RWPE1 (cell line): ENCODE results near the gene FAM114A1.
"Not testable (repeated sequence)": the region's sequence is repeated elsewhere in the genome, so short reads cannot be mapped to it uniquely, and the experiment has no call there.

Experiments used
- CTCF ChIA-PET: fragments of 350-600 bp; sonication (Branson Sonifier 250); formaldehyde crosslinking; extraction: SDS; loops from one replicate; lab custom pipeline; 2021; lab: Yijun Ruan, JAX
- POLR2A ChIA-PET: fragments of 400-600 bp; formaldehyde crosslinking; extraction: SDS; loops from one replicate; lab custom pipeline; 2020; ENCODE audit warnings: antibody characterized with exemption; ENCODE audit not compliant: low non-redundant PET; lab: Yijun Ruan, JAX
- DNase-seq: peaks from one replicate; pipeline ENCODE4 v3.0.0; 2012; ENCODE audit warnings: low spot score
- H3K27ac ChIP-seq: fragments of 450-650 bp; 2 replicates; pipeline ENCODE4 v1.5.1; 2017
- TF ChIP-seq, protein P1 (sequence below): fragments of 450-650 bp; conservative IDR thresholded peaks from 2 replicates; pipeline ENCODE4 v1.5.1; 2017; ENCODE audit warnings: low read depth, mild to moderate bottlenecking

Gene FAM114A1

DNA sequence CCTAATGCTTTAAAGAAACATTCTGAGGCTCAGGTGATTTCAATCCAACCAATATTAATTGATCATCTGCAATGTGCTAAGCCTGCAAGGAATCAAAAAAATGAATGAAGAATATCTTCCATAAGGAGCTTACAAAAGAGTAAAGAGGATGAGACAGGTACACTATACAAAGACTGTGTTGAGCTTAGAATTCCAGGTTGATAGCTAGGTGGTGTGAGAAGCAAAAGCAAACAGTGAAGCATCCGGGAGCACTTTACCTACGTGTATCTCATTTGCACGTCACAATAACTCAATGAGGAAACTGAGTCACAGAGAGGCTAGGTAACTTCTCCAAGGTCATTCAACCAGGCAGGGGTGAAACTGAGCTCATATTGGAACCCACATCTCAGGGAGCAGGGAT lies 37.1 kb downstream of the FAM114A1 start:
- CTCF ChIA-PET: no interaction called here
- H3K27ac ChIP-seq: no peak overlapping the region
- POLR2A ChIA-PET: no interaction called here

DNA sequence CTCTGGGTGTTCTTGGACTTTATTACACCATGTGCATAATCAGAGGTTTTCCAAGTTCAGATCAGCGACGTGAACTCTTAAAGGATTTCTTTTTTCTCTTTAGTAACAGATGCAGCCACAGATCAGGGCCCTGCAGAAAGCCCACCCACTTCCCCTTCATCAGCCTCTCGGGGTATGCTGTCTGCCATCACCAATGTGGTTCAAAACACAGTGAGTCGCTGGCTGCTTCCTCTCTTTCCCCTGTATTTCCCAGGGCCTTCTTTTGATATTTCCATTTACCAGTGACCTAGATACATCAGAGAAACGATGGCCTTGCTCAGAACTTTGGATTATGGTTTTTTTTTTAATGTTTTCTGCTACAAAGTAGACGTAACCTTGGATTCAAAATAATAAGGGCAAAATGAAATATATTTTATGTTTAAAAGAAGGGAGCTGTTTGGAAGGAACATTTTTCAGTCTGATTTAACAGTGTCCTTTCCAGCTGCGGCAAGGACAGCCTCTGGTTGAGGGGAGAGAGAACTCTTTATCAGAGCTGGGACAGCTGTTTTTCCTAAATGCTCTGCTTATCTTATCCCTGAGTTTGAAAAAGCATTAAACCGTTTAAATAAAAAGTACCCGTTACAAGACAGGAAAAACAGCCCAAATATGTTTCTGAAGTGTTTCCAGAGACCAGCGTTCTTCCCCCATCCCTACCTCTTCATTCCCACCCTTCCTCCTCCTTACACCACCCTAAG lies 38.2 kb downstream of the FAM114A1 start:
- TF ChIP-seq, protein P1, sequence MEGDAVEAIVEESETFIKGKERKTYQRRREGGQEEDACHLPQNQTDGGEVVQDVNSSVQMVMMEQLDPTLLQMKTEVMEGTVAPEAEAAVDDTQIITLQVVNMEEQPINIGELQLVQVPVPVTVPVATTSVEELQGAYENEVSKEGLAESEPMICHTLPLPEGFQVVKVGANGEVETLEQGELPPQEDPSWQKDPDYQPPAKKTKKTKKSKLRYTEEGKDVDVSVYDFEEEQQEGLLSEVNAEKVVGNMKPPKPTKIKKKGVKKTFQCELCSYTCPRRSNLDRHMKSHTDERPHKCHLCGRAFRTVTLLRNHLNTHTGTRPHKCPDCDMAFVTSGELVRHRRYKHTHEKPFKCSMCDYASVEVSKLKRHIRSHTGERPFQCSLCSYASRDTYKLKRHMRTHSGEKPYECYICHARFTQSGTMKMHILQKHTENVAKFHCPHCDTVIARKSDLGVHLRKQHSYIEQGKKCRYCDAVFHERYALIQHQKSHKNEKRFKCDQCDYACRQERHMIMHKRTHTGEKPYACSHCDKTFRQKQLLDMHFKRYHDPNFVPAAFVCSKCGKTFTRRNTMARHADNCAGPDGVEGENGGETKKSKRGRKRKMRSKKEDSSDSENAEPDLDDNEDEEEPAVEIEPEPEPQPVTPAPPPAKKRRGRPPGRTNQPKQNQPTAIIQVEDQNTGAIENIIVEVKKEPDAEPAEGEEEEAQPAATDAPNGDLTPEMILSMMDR: no peak
- ChIA-PET CTCF (interaction anchor here (0.6 to 2.1 kb wide), 3 partner anchors 35 to 317 kb away, joined by 4 to 9 read pairs (median 6); no protein-coding TSS in a partner anchor), POLR2A (no interaction called here)
- no peak for DNase-seq
- no peak overlapping the region for H3K27ac ChIP-seq

More for the DNA sequence above, 37.1 kb downstream of the FAM114A1 start:
- TF ChIP-seq, protein P1: no peak
- DNase-seq: no peak

DNA sequence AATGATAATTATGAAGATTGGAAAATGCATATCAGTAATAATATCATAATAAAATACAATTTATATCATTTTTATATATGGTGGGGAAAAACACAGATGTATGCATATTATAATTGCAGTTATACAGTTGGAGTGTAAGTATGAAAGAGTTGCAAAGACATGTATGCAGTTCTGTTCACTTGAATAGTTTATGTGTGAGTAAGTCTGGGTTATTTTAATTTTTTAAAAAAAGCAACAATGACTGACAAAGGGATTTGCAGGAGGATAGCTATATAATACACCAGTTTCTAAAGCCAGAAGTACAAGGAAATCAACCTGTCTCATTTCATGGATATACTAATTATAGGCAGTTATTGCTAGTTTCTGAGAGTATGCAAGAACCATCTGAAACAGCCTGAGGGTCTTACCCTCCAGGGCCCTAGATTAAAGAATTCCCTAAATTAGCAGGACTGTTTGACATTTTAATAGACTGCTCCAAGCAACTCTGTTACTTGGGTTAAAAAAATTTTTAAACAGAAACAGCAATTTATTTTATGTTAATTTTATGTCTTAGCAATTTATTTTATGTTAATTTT lies 40.2 kb downstream of the FAM114A1 start:
- ChIA-PET POLR2A (no interaction called here), CTCF (no interaction called here)
- H3K27ac ChIP-seq: no peak overlapping the region
- DNase-seq: no peak
- TF ChIP-seq, protein P1: no peak

DNA sequence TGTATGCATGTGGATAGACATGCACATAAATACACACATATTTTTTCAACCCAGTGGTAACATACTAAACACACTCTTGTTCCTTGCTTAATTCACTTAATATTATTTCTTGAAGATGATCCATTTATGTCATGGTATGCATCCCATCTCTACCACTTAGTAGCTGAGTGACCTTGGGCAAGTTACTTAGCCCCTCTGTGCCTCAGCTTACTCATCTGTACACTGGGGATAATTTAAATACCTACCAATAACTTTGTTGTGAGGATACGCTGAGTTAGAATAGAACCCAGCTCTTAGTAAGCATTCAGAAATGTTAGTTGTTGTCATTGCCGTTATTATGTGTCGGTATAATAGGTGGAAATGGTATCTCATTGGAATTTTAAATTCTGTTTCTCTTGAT lies 41.4 kb downstream of the FAM114A1 start:
- no peak overlapping the region for H3K27ac ChIP-seq
- POLR2A ChIA-PET: no interaction called here
- no peak for DNase-seq
- TF ChIP-seq, protein P1: no peak
- CTCF ChIA-PET: no interaction called here

DNA sequence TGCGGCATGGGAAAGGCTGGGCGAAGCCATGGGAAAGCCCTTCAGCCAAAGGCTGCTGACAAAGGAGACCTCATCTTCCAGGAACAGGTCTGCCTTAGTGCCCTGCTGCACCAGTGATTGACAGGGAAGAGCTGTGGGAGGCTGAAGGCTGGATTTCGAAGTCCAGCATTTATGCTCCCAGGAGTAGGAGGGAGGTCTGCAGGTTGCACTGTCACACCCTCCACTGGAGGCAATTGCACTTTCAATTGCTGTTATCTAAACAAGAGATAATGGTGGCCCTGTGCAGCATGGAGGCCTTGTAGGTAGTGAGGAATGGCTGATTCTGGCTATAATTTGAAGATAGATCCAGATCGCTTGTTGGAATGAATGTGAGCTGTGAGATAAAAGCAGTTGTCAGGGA lies 43.7 kb downstream of the FAM114A1 start:
- ChIA-PET CTCF (interaction anchor here (0.5 kb wide), 1 partner anchor 169 kb away, joined by 3 read pairs; no protein-coding TSS in a partner anchor), POLR2A (no interaction called here)
- DNase-seq: no peak
- H3K27ac ChIP-seq: no peak overlapping the region
- TF ChIP-seq, protein P1: no peak

DNA sequence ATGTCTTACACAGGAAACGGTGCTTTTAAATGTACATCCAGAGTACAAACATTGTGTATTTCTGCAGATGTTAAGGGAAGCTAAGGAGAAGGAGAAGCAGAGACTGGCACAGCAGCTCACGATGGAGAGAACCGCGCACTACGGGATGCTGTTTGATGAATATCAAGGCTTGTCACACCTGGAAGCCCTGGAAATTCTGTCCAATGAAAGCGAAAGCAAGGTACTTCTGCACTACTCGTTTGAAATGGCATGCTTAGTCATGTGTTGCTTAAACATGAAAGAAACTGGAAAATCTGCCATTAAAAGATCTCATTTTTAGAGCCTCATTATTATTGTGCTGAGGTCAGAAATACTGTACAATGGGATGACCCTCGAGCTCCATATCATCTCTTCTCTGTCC lies 47.2 kb downstream of the FAM114A1 start:
- ChIA-PET CTCF (no interaction called here), POLR2A (no interaction called here)
- no peak overlapping the region for H3K27ac ChIP-seq
- no peak for DNase-seq
- TF ChIP-seq, protein P1: no peak

DNA sequence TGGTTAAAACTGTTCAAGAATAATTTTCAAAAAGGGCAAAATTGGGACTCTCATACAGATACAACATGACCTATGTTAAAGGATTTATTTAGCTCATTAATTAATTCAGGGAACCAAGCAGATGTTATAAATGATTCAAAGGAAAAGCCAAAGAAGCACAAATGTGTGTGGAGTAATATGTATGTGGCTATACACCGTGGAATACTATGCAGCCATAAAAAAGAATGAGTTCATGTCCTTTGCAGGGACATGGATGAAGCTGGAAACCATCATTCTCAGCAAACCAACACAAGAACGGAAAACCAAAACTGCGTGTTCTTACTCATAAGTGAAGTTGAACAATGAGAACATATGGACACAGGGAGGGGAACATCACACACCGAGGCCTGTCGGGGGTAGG lies 48.7 kb downstream of the FAM114A1 start:
- CTCF ChIA-PET: interaction anchor here (0.6 kb wide), 1 partner anchor 13 kb away, joined by 5 read pairs; no protein-coding TSS in a partner anchor
- H3K27ac ChIP-seq, DNase-seq, POLR2A ChIA-PET: not testable (repeated sequence)
